AG09309 (cell line): ENCODE measurements around the gene YY1.
"Not testable (repeated sequence)": the region's sequence is repeated elsewhere in the genome, so short reads cannot be mapped to it uniquely, and the experiment has no call there.

ENCODE experiments used
- DNase-seq: peaks from one replicate; pipeline ENCODE4 v3.0.0-alpha.2; 2010; ENCODE audit warnings: low read depth
- H3K4me3 ChIP-seq: 2 replicates; pipeline ENCODE4 v1.5.1; 2011; ENCODE audit warnings: mild to moderate bottlenecking, low read depth, low read length, moderate library complexity; ENCODE audit not compliant: control insufficient read depth
- CTCF ChIP-seq: IDR thresholded peaks from 2 replicates; pipeline ENCODE4 v1.5.1; 2011; ENCODE audit warnings: mild to moderate bottlenecking, low read depth, low read length, inconsistent platforms; ENCODE audit not compliant: insufficient read depth, control insufficient read depth; ENCODE audit errors: missing control alignments

Gene YY1

GRCh38 chr14:100287202-100287997 is 48.5 kb downstream of the YY1 start:
- no peak for DNase-seq
- no peak overlapping the region for H3K4me3 ChIP-seq
- TF ChIP-seq CTCF: no peak

GRCh38 chr14:100287998-100288295 is 49.0 kb downstream of the YY1 start:
- not testable (repeated sequence) for DNase-seq, H3K4me3 ChIP-seq

DNA sequence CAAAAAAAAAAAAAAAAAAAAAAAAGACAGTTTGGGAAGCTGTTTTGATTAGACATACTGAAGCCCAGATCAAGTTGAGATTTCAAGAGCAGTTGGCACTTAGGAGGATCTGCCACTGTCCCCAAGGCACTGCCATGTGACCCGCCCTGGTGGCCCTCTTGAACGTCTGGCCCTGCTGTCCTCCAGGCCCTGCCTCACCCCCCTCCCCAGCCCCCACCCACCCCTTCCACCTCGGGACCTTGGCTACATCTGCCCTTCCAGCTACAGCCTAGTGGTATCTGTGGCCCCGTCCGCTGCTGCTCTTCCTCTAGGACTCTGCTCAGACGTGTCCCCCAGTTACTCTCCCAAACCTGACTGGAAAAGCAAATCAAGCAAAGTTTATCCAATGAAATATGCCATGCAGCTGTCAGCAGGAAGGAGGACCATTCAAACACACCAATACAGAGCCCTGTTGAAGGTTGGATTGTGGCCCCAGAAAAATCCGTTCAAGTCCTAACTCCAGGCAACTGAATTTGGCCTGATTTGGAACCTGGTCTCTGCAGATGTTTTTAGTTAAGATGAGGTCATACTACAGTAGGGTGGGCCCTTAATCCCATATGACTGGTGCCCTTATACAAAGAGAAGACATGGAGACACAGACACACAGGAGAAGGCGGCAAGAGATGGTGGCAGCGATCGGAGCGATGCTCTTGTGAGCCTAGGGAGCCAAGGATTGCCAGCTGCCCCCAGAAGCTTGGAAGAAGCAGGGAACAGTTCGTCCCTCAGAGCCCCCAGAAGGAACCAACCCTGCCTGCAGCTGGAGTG is 49.6 kb downstream of the YY1 start:
- TF ChIP-seq CTCF: no peak
- H3K4me3 ChIP-seq: no peak overlapping the region

GRCh38 chr14:100289916-100290606 is 51.1 kb downstream of the YY1 start:
- no peak overlapping the region for H3K4me3 ChIP-seq
- no peak for TF ChIP-seq CTCF
- DNase-seq: no peak

More for the DNA sequence above, 49.6 kb downstream of the YY1 start:
- no peak for DNase-seq

DNA sequence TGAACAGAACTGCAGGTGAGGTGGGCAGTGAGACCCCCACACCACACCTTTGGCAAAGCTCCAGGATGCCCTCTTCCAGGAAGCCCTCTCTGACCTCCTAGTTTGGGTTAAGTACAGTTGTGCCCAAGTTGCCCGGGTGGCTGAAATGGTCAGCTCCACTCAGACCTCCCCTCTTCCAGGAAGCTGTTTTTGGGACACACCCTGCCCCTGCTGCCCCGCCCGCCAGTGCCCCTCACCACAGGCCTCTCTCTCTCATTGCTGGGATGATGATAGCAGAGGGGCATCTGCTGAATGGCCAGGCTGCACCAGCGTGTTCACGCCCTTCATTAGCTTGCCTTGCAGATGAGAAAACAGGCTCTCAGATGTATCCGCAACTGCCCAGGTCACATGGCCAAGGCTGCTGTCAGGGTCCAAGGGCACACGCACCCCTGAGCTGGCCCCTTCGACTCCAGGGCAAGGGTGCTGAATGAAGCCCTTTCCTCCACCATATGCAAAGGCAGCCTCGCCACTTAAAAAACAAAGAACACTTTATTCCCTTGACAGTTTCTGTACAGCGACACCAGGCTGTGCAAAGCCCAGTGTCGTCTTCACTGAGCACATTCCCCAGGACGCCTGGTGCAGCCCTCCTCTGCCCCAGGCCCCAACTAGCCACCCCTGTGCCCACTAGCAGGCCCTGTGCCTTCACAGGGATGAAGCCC is 51.8 kb downstream of the YY1 start:
- no peak overlapping the region for H3K4me3 ChIP-seq
- TF ChIP-seq CTCF: no peak
- DNase-seq: no peak

DNA sequence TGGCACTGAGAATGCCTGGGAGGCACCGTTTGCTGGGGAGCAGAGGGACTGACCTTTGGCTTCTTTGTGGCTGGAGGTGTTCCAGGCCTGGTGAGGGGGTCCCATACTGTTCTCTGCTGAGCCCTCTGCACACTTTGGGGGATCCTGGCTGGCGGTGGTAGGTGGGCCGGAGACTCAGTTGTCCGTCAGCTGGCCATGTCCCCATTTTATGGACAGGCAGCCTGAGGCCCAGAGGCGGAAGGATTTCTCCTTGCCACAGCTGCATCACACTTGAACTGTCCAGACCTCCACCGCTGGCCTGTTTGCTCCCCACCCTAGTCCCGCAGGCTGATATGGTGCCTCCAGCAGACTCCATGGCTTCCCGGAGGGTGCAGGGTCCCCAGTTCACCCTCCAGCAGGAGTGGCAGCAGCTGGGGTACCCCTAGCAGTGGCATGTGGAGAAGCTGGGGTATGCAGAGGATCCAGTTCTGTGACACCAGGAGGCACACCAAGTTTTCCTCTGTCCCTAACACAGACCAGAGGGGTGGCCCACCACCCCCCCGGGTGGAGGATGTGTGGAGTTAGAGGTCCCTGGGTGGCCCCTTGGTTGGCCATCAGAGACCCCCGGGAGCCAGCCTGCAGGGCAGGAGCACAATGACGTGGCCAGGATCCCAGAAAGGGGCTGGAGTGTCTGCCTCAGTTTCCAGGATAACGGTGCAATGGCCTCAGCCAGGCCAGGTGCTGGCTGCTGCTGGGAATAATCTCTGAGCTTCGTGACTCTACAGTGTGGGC is 52.5 kb downstream of the YY1 start:
- H3K4me3 ChIP-seq: no peak overlapping the region
- no peak for DNase-seq
- TF ChIP-seq CTCF: no peak
